MM.1S (cell line): Measurements from ENCODE around the gene SAMD4A.

Experiments used
- DNase-seq: peaks from one replicate; pipeline ENCODE4 v3.0.0-alpha.2; 2015
- H2AFZ ChIP-seq: fragments of 300-600 bp; sonication (generic); 2 replicates; pipeline ENCODE4 v1.6.0; 2016; ENCODE audit warnings: antibody characterized with exemption, low read length
- H3F3A ChIP-seq: fragments of 300-600 bp; sonication (generic); 2 replicates; pipeline ENCODE4 v1.6.1; 2016; ENCODE audit warnings: mild to moderate bottlenecking, antibody characterized with exemption, low read length, moderate library complexity, mixed read lengths; ENCODE audit not compliant: insufficient read depth
- H3K27ac ChIP-seq: fragments of 300-600 bp; sonication (generic); 2 replicates; pipeline ENCODE4 v1.5.1; 2016; ENCODE audit warnings: mild to moderate bottlenecking, low read length
- H3K27me3 ChIP-seq: fragments of 300-600 bp; sonication (generic); replicated peaks from 2 replicates; pipeline ENCODE4 v1.6.0; 2016; ENCODE audit warnings: low read length; ENCODE audit not compliant: insufficient read depth
- H3K36me3 ChIP-seq: fragments of 300-600 bp; sonication (generic); replicated peaks from 2 replicates; pipeline ENCODE4 v1.6.1; 2016; ENCODE audit warnings: mild to moderate bottlenecking, low read length, mixed read lengths; ENCODE audit not compliant: insufficient read depth
- H3K4me1 ChIP-seq: fragments of 300-600 bp; sonication (generic); 2 replicates; pipeline ENCODE4 v1.6.1; 2016; ENCODE audit warnings: low read length, mixed read lengths
- H3K4me2 ChIP-seq: fragments of 300-600 bp; sonication (generic); 2 replicates; pipeline ENCODE4 v1.6.0; 2016; ENCODE audit warnings: low read depth, low read length
- H3K4me3 ChIP-seq: fragments of 300-600 bp; sonication (generic); 2 replicates; pipeline ENCODE4 v1.5.1; 2016; ENCODE audit warnings: low read length, mixed read lengths
- H3K79me2 ChIP-seq: fragments of 300-600 bp; sonication (generic); 2 replicates; pipeline ENCODE4 v1.6.1; 2016; ENCODE audit warnings: mixed run types, low read length, mixed read lengths
- H3K9ac ChIP-seq: fragments of 300-600 bp; sonication (generic); 2 replicates; pipeline ENCODE4 v1.6.1; 2016; ENCODE audit warnings: low read length, mixed read lengths
- H3K9me2 ChIP-seq: fragments of 300-600 bp; sonication (generic); replicated peaks from 2 replicates; pipeline ENCODE4 v1.6.1; 2016; ENCODE audit warnings: mild to moderate bottlenecking, low read length, mixed read lengths; ENCODE audit not compliant: insufficient read depth
- H3K9me3 ChIP-seq: fragments of 300-600 bp; sonication (generic); replicated peaks from 2 replicates; pipeline ENCODE4 v1.6.1; 2016; ENCODE audit warnings: mild to moderate bottlenecking, low read length, mixed read lengths; ENCODE audit not compliant: insufficient read depth
- H4K20me1 ChIP-seq: fragments of 300-600 bp; sonication (generic); 2 replicates; pipeline ENCODE4 v1.6.1; 2016; ENCODE audit warnings: mild to moderate bottlenecking, low read length, moderate library complexity, mixed read lengths; ENCODE audit not compliant: insufficient read depth
- EZH2 ChIP-seq: fragments of 300-600 bp; sonication (generic); optimal IDR thresholded peaks from 2 replicates; pipeline ENCODE3; 2017; ENCODE audit warnings: low read depth, mild to moderate bottlenecking, antibody characterized with exemption, low read length, mixed read lengths
- EZH2phosphoT487 ChIP-seq: fragments of 300-600 bp; sonication (generic); IDR thresholded peaks from 2 replicates; pipeline ENCODE4 v1.6.1; 2018; ENCODE audit warnings: antibody characterized with exemption, low read length
- TF ChIP-seq, protein P1 (sequence below): fragments of 300-600 bp; sonication (generic); IDR thresholded peaks from 2 replicates; pipeline ENCODE4 v1.5.1; 2016; ENCODE audit warnings: antibody characterized with exemption, low read length, mixed read lengths

Gene SAMD4A

GRCh38 chr14:54783660-54784015 is 216.7 kb downstream of the SAMD4A start:
- no peaks in the 10 kb centered on the region for H3K4me1 ChIP-seq
- H3K79me2 ChIP-seq: no peaks in the 10 kb centered on the region
- no peak overlapping the region for H3K4me2 ChIP-seq

GRCh38 chr14:54784060-54784459 is 217.1 kb downstream of the SAMD4A start:
- TF ChIP-seq, protein P1, sequence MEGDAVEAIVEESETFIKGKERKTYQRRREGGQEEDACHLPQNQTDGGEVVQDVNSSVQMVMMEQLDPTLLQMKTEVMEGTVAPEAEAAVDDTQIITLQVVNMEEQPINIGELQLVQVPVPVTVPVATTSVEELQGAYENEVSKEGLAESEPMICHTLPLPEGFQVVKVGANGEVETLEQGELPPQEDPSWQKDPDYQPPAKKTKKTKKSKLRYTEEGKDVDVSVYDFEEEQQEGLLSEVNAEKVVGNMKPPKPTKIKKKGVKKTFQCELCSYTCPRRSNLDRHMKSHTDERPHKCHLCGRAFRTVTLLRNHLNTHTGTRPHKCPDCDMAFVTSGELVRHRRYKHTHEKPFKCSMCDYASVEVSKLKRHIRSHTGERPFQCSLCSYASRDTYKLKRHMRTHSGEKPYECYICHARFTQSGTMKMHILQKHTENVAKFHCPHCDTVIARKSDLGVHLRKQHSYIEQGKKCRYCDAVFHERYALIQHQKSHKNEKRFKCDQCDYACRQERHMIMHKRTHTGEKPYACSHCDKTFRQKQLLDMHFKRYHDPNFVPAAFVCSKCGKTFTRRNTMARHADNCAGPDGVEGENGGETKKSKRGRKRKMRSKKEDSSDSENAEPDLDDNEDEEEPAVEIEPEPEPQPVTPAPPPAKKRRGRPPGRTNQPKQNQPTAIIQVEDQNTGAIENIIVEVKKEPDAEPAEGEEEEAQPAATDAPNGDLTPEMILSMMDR: no peak
- TF ChIP-seq EZH2phosphoT487: no peak
- TF ChIP-seq EZH2: no peak
- no peaks in the 10 kb centered on the region for H3K4me1 ChIP-seq
- no peak overlapping the region for H3K9ac ChIP-seq

More at GRCh38 chr14:54783660-54784015, 216.7 kb downstream of the SAMD4A start:
- H3F3A ChIP-seq: no peaks in the 10 kb centered on the region
- no peaks in the 10 kb centered on the region for H3K27me3 ChIP-seq
- no peak for DNase-seq
- H3K4me3 ChIP-seq: no peak overlapping the region
- no peaks in the 10 kb centered on the region for H3K36me3 ChIP-seq
- H3K9me3 ChIP-seq: no peaks in the 10 kb centered on the region
- no peaks in the 10 kb centered on the region for H3K9me2 ChIP-seq
- TF ChIP-seq, protein P1: no peak
- TF ChIP-seq EZH2phosphoT487 (no peak), EZH2 (no peak)
- H3K27ac ChIP-seq: no peak overlapping the region
- no peaks in the 10 kb centered on the region for H4K20me1 ChIP-seq
- H2AFZ ChIP-seq: no peak overlapping the region
- H3K9ac ChIP-seq: no peak overlapping the region

GRCh38 chr14:54784657-54785056 is 217.7 kb downstream of the SAMD4A start:
- H2AFZ ChIP-seq: no peak overlapping the region
- no peaks in the 10 kb centered on the region for H3K27me3 ChIP-seq
- no peaks in the 10 kb centered on the region for H3K4me1 ChIP-seq
- no peaks in the 10 kb centered on the region for H3K36me3 ChIP-seq
- H3K27ac ChIP-seq: no peak overlapping the region
- H3K79me2 ChIP-seq: no peaks in the 10 kb centered on the region
- no peaks in the 10 kb centered on the region for H3F3A ChIP-seq
- no peak overlapping the region for H3K4me3 ChIP-seq
- no peak for DNase-seq
- TF ChIP-seq EZH2 (no peak), EZH2phosphoT487 (no peak)
- TF ChIP-seq, protein P1: no peak
- no peak overlapping the region for H3K4me2 ChIP-seq
- H3K9ac ChIP-seq: no peak overlapping the region
- H4K20me1 ChIP-seq: no peaks in the 10 kb centered on the region
- H3K9me3 ChIP-seq: no peaks in the 10 kb centered on the region
- H3K9me2 ChIP-seq: no peaks in the 10 kb centered on the region

More at GRCh38 chr14:54784060-54784459, 217.1 kb downstream of the SAMD4A start:
- H3K9me2 ChIP-seq: no peaks in the 10 kb centered on the region
- H2AFZ ChIP-seq: no peak overlapping the region
- H3K36me3 ChIP-seq: no peaks in the 10 kb centered on the region
- H4K20me1 ChIP-seq: no peaks in the 10 kb centered on the region
- H3K79me2 ChIP-seq: no peaks in the 10 kb centered on the region
- H3K27me3 ChIP-seq: no peaks in the 10 kb centered on the region
- no peak overlapping the region for H3K27ac ChIP-seq
- DNase-seq: no peak
- H3F3A ChIP-seq: no peaks in the 10 kb centered on the region
- H3K9me3 ChIP-seq: no peaks in the 10 kb centered on the region
- no peak overlapping the region for H3K4me2 ChIP-seq
- H3K4me3 ChIP-seq: no peak overlapping the region
